GM19395 (cell line): ENCODE results near the gene CCL27.

Experiments
- ATAC-seq: cut with Tn5 transposase; IDR thresholded peaks from one replicate; pipeline ENCODE4 v1.9.1; 2021; ENCODE audit warnings: mild to moderate bottlenecking, moderate library complexity; ENCODE audit not compliant: unreplicated experiment

CCL27 gene

DNA sequence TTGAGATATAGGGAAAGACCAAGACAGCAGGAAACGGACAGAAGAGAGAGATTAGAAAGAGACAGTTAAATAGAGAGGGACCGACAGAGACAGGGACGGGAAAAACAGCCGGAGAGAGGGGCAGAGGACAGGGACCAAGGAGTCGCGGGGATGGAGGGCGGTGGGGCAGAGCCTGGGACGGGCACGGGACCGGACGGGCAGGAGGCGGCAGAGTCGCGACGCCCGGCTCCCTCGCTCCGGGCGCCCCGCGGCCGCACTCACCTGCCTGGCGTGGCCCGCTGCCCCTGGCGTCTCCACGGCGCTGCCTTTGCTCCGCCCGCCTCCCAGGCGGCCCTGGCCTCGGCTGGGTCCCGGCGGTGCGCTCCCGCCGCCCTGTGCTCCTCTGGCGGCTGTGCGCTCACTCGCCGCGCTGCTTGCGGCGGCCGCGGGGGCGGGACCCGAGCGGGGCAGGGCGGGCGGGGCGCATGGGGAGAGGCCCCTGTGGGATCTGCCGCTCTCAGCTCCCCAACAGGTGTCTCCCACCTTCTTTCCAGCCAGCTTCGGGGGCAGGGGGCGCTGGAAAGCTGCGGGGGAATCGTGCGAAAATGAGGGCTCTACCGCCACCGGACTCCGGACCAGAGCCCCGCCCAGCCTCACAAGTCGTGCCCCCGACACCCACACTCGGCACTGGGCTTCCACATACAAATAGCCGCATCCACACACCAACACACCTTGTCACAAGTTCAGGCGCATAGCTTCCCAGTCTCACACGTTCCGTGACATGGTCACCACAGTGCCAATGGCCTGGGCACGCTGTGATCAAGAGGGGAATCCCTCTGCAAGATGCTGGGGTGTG is 33.6 kb downstream of the CCL27 start, which contains the start of gene ARID3C:
Gene ARID3C (minus strand): TSS at position 411 of the 835 bp plus-strand sequence. CDS start 1,052 bp downstream, outside the sequence.
- ATAC-seq, result no peak

DNA sequence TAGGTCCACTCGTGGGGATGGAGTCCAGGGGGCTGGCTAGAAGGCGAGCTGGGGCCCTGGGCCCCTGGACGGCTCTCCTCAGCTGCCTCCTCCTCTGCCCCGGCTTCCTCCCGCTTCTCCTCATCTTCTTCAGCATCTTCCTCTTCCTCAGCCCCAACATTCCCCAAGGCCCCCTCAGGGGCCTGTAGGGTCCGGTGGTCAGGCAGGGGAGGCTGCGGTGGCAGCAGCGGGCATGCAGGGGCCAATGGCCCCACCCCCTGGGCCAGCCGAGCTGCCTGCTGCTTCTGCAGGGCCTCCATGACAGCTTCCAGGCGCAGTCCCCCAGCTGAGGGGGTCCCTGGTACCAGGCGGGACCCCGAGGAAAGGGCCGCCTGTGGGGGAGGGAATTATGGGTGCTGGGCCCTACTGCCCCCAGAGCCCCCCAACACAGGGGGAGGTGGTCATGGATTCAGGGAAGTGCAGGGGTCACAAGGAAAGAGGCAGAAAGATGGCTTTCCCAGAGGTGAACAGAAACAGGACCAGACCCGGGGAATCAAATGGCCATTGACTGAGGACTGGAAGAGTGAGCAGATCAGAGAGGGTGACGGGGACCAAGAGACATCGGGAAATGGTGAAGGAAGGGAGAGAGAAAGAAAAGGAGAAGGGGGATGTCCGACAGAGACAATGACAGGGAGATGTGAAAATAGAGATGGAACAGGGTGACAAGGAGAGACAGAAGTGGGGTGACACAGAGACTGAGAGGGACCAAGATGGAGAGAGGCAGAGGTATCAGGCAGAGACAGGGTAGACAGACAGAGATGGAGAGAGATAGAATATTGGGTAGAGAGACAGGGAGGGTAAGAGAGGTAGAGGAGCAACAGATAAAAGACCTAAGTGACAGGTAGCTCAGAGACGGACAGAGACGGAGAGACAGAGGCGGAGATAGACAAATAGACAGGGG is 34.5 kb downstream of the CCL27 start:
- ATAC-seq, result no peak

- no peak for ATAC-seq
These were observed 37.3 kb downstream of the CCL27 start for GRCh38 chr9:34625186-34625486.

GRCh38 chr9:34624475-34625185 is 37.8 kb downstream of the CCL27 start:
- no peak for ATAC-seq

- ATAC-seq, result no peak
These were observed 38.9 kb downstream of the CCL27 start for GRCh38 chr9:34623374-34624235.

DNA sequence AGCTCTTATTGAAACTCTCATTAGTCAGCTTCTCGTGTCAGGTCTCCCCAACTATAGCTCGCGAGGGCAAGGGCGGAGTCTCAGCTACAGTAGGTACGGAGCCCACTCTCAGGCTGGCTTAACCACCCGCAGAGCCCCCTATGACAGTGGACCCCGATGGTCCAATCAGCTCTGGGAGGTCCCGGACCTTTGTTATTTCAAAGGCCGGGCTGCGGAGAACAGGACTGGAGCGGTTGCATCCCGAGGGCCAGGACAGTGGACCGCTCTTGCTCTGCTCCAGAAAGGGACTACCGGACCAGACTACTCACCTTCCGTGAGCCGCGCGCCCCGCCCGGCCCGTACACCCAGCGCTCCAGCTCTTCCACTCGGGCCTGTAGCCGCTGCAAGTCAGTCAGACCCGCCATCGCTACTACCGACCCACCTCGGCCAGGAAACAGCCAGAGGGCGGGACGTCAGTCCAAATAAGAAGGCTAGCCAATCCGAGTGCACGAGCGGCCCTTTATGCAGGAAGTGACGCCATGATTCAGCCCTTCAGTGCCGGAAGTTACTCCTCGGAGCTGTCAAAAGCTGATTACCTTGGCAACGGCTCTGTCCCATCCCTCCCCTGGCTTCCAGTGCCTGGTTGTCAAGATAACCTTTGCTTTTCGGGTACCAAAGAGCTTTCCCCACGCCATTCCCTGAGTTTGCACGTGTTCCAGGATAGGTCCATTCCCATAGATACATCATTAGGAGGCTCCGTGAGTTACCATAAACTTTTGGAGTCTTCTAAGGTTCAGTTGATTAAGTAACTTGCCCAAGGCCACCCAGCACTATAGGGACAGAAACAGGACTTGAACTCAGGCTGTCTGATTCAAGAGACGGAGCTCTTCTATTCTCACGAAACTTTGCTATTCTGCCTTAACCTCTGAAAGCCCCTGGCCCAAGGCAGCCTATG is 42.1 kb downstream of the CCL27 start, which contains the start of gene DCTN3:
Gene DCTN3 (minus strand): TSS at position 435 of the 934 bp plus-strand sequence. CDS start 31 bp downstream, at position 404.
- ATAC-seq, result peak; percentile 98

DNA sequence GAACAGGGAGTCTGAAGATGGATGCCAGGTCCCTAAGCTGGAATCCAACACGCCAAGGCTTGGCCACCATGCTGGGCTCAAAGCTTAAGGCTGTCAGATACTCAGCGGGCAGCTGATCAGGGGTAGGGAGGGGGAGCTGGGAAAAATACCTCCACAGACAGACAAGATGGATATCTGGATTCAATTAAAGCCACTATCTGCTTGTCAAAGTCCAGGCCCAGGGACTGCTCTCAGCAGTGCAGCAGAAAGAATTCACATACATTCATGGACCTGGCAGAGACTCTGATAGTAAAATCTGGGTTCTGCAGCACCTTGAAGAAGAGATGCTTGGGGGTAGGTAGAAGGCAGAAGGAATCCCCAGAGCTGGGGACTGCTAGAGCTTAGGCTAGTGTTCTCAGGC is 47.3 kb downstream of the CCL27 start:
- ATAC-seq, result no peak

DNA sequence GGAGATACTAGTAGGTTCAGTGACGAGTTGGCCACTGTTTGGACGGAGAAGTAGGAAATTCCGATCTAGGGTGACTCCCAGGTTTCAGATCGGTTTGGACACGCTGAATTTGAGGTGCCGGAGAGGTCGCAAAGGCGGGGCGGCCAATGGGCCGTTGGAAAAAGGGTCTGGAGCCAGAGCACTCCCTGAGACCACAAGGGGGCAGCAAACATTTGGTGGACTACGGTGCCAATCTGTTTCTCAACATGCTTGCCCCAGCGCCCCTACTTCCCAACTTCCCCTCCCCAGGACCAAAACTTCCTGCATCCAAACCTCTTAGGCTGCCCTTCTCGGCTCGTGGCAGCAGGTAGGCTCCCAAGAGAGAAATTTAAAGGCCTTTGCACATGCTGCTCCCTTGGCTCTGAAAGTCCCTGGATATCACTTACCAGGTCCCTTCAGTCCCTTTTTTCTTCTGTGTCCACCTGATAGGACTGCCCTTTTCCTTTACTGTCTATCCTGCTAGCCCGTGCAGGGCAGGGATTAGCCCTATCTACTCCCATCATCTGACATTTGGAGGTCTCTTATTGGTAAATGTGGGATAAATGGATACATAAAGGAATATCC is 49.6 kb downstream of the CCL27 start:
- no peak for ATAC-seq
